Colonic mucosa (tissue), 4 donors: ENCODE results near the gene TBCD. TPM values are rescaled to one million over a fixed set of nuclear protein-coding genes. Genes with fewer than 3 reads are reported as not detected.
A peak's percentile ranks its signal among the peaks of the same experiment; 100 is the strongest.

Experiments used
- DNase-seq: peaks from one replicate; pipeline ENCODE4 v3.0.0-alpha.2; 2020
- H3K27ac ChIP-seq: fragments of 200-600 bp; one replicate; pipeline ENCODE4 v1.8.0; 2021
- H3K27me3 ChIP-seq: fragments of 200-600 bp; one replicate; pipeline ENCODE4 v1.8.0; 2021
- H3K36me3 ChIP-seq: fragments of 200-600 bp; one replicate; pipeline ENCODE4 v1.8.0; 2021
- H3K4me1 ChIP-seq: fragments of 200-600 bp; one replicate; pipeline ENCODE4 v1.8.0; 2021; ENCODE audit warnings: mild to moderate bottlenecking
- H3K4me3 ChIP-seq: fragments of 200-600 bp; one replicate; pipeline ENCODE4 v1.8.0; 2021
- H3K9ac ChIP-seq, 2 donors: one replicate each; pipeline ENCODE4 v1.7.0; 2013; ENCODE audit warnings: control low read depth in 2 of 2, low read depth in 2 of 2, low read length in 2 of 2
- H3K9me3 ChIP-seq: fragments of 200-600 bp; one replicate; pipeline ENCODE4 v1.8.0; 2021
- CTCF ChIP-seq: fragments of 200-600 bp; IDR thresholded peaks from one replicate; pipeline ENCODE4 v1.8.0; 2022; ENCODE audit warnings: antibody characterized with exemption, mild to moderate bottlenecking
- intact Hi-C: fragments of 100-400 bp; cut with DNase I; formaldehyde crosslinking; loops from one replicate; pipeline ENCODE4 v1.14.1; 2022
- total RNA-seq, 2 donors: library from RNA; stranded (reverse); fragmentation: NEBNext Ultra II Directional in 1 of 2; extraction: Animal tissue kit (Norgen Biotek cat#: 25700) in 1 of 2; gene quantifications; one replicate each; pipeline ENCODE4 v1.2.1, GENCODE V29; 2021
- donor health status: healthy.
- donor health status: DM: no; HTN: no; CAD: no.
- donor health status: DM: no; HTN: no; CAD: no.

TBCD gene
- total RNA-seq, 2 donors from 2014 or later: 49.2 to 101 TPM

GRCh38 chr17:82911822-82912221, 160.0 kb downstream of the TBCD start:
- Histone ChIP-seq H3K27ac (no peak overlapping the region), H3K4me3 (no peak overlapping the region), H3K36me3 (no peaks in the 10 kb centered on the region), H3K27me3 (no peaks in the 10 kb centered on the region), H3K9me3 (no peaks in the 10 kb centered on the region), H3K9ac (no peak overlapping the region), H3K4me1 (no peaks in the 10 kb centered on the region)
- DNase-seq: no peak
- intact Hi-C loops: loop anchor here (5.0 kb wide), 1 partner anchor 130 kb away; no protein-coding TSS in a partner anchor
- no peak for TF ChIP-seq CTCF

- no peaks in the 10 kb centered on the region for H3K4me1 ChIP-seq
- no peaks in the 10 kb centered on the region for H3K27me3 ChIP-seq
- intact Hi-C loops: loop anchor here (5.0 kb wide), 1 partner anchor 130 kb away; no protein-coding TSS in a partner anchor
- no peak for DNase-seq
- no peaks in the 10 kb centered on the region for H3K36me3 ChIP-seq
- H3K27ac ChIP-seq: no peak overlapping the region
- no peaks in the 10 kb centered on the region for H3K9me3 ChIP-seq
- H3K4me3 ChIP-seq: no peak overlapping the region
- no peak overlapping the region for H3K9ac ChIP-seq
- no peak for TF ChIP-seq CTCF
These were observed 160.7 kb downstream of the TBCD start for GRCh38 chr17:82912484-82913089.

GRCh38 chr17:82913304-82914043, 161.6 kb downstream of the TBCD start:
- no peak for TF ChIP-seq CTCF
- intact Hi-C loops: loop anchor here (5.0 kb wide), 1 partner anchor 131 kb away; no protein-coding TSS in a partner anchor
- H3K36me3 ChIP-seq: no peaks in the 10 kb centered on the region

GRCh38 chr17:82914375-82914774, 162.5 kb downstream of the TBCD start:
- intact Hi-C loops: loop anchor here (5.0 kb wide), 1 partner anchor 132 kb away; no protein-coding TSS in a partner anchor
- Histone ChIP-seq H3K4me1 (no peaks in the 10 kb centered on the region), H3K36me3 (no peaks in the 10 kb centered on the region), H3K27me3 (no peaks in the 10 kb centered on the region), H3K9ac (peak overlapping the region in 1 of 2 donors; percentile 8), H3K9me3 (no peaks in the 10 kb centered on the region), H3K27ac (no peak overlapping the region), H3K4me3 (no peak overlapping the region)
- DNase-seq: no peak
- TF ChIP-seq CTCF: peak; percentile 28

More at GRCh38 chr17:82913304-82914043, 161.6 kb downstream of the TBCD start:
- Histone ChIP-seq H3K4me3 (no peak overlapping the region), H3K9me3 (no peaks in the 10 kb centered on the region), H3K27me3 (no peaks in the 10 kb centered on the region), H3K27ac (no peak overlapping the region), H3K9ac (no peak overlapping the region), H3K4me1 (no peaks in the 10 kb centered on the region)
- no peak for DNase-seq

- Histone ChIP-seq H3K4me3 (no peak overlapping the region), H3K9me3 (no peaks in the 10 kb centered on the region), H3K9ac (no peak overlapping the region), H3K27me3 (no peaks in the 10 kb centered on the region), H3K36me3 (no peaks in the 10 kb centered on the region), H3K4me1 (no peaks in the 10 kb centered on the region), H3K27ac (no peak overlapping the region)
- intact Hi-C loops: no loop called here
- DNase-seq: no peak
- no peak for TF ChIP-seq CTCF
These were observed 163.3 kb downstream of the TBCD start for GRCh38 chr17:82915010-82915756.
